CD4-positive, alpha-beta T cell treated with Interleukin-2 at 100 ng/mL for 4 hours (primary cell): Measurements from ENCODE around the gene TOP2A.

Experiments
- DNase-seq: peaks from one replicate; pipeline ENCODE4 v3.0.0-alpha.2; 2020; ENCODE audit warnings: low spot score

The TOP2A gene

GRCh38 chr17:40417609-40418427 lies at the start of gene TOP2A:
Gene TOP2A (minus strand): TSS chr17:40417896. CDS start chr17:40417791, 105 bp downstream.
- DNase-seq: peak; percentile 99

- no peak for DNase-seq
Observed at GRCh38 chr17:40467281-40467867, 49.7 kb upstream of the TOP2A start.

- no peak for DNase-seq
Observed at GRCh38 chr17:40466298-40466971, 48.7 kb upstream of the TOP2A start.

GRCh38 chr17:40464392-40464855 lies 46.7 kb upstream of the TOP2A start:
- DNase-seq: no peak

- no peak for DNase-seq
Observed at GRCh38 chr17:40463122-40463550, 45.4 kb upstream of the TOP2A start.

- DNase-seq: no peak
Observed at GRCh38 chr17:40462343-40463121, 44.8 kb upstream of the TOP2A start.

GRCh38 chr17:40461732-40462342 lies 44.1 kb upstream of the TOP2A start:
- no peak for DNase-seq

GRCh38 chr17:40460968-40461731 lies 43.5 kb upstream of the TOP2A start:
- DNase-seq: no peak

- no peak for DNase-seq
Observed at GRCh38 chr17:40460604-40460967, 42.9 kb upstream of the TOP2A start.

GRCh38 chr17:40459636-40460603 lies 42.2 kb upstream of the TOP2A start:
- no peak for DNase-seq

- no peak for DNase-seq
Observed at GRCh38 chr17:40458851-40459482, 41.3 kb upstream of the TOP2A start.

GRCh38 chr17:40457964-40458791 lies 40.5 kb upstream of the TOP2A start:
- DNase-seq: no peak

- DNase-seq: no peak
Observed at GRCh38 chr17:40457369-40457768, 39.7 kb upstream of the TOP2A start.

GRCh38 chr17:40456396-40456951 lies 38.8 kb upstream of the TOP2A start:
- no peak for DNase-seq

GRCh38 chr17:40454613-40454995 lies 36.9 kb upstream of the TOP2A start:
- no peak for DNase-seq

- no peak for DNase-seq
Observed at GRCh38 chr17:40453881-40454612, 36.4 kb upstream of the TOP2A start.

GRCh38 chr17:40452921-40453378 lies 35.3 kb upstream of the TOP2A start:
- DNase-seq: no peak
